NCI-H446 treated with DMSO at 0.1 percent for 48 hours (cell line): ENCODE measurements around the gene CPS1.

Experiments
- DNase-seq: peaks from one replicate; lab custom pipeline; 2025; lab: John Stamatoyannopoulos, UW

The CPS1 gene

DNA sequence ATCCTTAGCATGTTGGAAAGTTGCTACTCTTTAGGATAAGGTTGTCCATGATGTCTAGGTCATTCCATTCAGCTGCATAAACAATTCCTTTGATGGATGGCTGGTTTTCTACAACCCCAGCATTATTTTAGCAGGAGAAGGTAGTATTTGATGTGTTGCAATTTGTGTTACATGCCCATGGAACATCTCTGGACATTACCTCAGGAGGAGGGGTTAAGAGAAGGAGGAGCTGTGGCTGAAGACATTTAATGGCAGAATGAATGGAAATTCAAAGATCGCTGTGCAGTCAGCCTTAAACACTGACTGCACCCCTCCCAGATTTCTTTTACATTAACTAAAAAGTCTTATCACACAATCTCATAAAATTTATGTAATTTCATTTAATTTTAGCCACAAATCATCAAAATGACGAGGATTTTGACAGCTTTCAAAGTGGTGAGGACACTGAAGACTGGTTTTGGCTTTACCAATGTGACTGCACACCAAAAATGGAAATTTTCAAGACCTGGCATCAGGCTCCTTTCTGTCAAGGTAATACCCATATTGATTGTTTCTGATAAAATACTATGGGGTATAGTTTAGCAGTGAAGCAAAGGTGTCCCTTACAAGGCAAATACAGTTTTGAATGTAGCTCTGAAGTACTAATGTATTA lies at the start of gene CPS1:
Gene CPS1, plus strand, starts transcription at position 271 of the 652 bp plus-strand sequence. Its CDS starts 135 bp downstream, at position 406.
- no peak for DNase-seq

DNA sequence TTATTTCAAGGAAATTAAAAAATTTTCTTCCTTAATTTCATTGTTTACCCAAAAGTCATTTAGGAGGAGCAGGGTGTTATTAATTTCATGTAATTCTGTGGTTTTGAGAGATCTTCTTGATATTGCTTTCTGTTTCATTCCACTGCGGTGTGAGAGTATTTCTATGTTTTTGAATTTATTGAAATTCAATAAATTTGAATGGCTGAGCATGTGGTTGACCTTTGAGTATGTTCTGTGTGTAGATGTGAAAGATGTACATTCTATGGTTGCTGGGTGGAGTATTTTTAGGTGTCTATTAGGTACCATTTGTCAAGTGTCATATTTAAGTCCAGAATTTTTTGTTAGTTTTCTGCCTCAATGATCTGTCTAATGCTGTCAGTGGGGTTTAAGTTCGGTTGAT lies 40.5 kb upstream of the CPS1 start:
- DNase-seq: no peak

DNA sequence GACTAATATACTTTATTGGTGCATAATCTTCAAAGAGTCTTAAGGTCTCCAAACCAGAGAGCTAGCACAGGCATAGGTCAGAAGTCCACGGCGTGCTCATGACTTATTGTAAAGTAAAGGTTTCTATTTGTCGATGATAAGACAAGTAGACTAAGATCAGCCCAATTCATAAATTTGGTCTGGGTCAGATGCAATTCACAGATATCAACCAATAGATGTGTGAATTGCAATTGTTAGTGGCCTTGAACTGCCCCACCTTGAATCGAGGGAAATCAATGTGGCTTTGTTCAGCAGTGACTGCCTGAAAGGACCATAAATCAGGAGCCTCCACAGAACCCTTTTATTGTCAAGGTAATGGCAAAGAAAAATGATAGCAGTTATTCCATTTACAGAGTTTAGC lies 39.1 kb upstream of the CPS1 start:
- no peak for DNase-seq

DNA sequence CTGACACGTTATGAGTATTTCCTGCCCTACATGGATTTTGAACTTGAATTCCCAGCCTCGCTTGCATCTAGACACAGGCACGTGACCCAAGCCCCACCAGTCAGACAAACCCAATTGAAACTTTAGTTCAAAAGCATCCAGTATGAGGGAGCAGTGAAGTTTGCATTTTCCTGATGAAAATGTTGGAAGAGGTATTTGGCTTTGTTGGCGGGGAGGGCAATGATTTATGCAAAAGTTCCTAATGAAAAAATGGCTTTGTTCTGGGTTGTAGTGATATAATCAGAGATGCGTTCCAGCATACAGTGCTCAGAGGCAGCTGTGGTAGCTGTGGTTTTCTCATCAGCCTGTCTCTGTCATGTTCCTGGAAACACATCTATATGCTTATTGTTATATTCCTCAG lies 36.8 kb upstream of the CPS1 start:
- DNase-seq: no peak

DNA sequence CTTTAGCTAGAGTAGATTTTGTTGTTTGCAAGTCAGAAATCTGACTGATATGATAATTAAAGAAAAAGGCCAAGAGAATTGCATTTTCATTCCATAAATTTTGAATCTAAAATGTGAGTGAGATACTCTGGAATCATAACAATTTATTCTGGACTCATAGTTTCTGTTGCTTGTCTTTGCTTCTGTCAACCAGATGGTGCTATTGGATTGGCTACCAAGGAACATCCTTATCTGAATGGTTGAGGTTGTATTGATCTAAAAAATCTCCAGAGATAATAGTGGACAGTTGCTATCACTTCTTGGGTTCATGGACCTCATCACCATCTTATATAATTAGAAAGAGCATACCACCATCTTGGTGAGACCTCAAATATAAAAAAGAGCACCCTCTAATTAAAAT lies 34.0 kb upstream of the CPS1 start:
- no peak for DNase-seq

DNA sequence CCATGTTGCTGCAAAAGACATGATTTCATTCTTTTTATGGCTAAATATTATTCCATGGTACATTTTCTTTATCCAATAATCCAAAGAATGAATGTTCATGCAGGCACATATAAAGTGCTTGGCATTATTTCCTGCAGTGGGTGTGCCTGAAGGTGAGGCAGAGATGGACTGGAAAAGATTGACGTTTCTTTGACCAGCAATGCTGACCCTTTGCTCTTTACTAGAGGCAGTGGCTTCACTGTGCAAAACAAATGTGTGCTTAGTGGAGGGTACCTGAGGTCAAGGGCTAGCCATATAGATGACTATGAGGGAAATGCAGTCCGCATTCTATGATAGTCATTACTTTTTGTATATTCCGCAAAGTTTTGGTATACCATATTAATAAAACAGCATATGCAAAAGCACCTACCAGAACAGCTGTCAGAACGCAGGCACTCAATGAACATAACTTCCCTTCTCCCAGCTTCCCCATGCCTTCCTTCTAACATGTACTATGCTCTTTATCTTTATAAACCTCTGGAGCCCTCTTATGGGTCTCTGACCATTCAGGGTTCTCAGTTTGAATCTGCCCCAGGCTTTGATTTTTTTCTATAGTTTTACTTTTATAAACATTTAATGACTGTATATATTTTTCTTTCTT lies 32.6 kb upstream of the CPS1 start:
- DNase-seq: no peak

DNA sequence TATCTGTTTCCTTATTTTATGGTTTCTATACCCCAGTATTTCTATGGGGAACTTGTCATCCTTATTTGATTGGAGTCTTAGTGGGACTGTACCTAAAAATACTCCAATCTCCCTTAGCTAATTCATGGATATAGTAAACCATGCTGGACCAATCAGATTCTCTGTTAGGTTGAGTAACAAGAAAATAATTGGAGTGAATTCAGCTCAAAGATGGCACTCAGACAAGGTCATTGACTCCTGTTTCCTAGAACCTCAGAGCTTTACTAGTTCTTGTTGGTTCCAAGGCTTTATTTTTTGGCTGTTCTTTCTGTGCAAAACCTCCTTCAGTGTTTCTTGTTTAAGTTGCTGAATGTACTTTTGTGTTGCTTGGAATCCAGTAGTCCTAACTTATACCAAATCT lies 31.9 kb upstream of the CPS1 start:
- DNase-seq: no peak

DNA sequence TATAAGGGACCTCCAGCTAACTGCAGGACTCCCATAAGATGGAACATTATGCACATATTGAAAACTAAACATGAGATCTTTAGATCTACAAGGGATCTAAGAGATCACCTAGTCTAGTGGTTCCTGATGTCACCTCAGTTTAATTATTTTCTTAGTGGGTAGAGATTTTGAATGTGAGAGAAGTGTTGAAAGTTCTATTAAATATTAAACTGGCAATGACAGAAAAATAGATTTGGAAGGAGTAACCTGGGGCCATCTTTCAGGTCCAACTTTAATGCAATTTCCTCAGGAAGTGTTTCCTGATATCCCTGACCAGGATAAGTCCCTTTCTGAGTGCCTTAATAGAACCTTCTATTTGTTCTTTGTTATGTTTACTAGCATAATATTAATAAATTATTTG lies 29.1 kb upstream of the CPS1 start:
- no peak for DNase-seq

DNA sequence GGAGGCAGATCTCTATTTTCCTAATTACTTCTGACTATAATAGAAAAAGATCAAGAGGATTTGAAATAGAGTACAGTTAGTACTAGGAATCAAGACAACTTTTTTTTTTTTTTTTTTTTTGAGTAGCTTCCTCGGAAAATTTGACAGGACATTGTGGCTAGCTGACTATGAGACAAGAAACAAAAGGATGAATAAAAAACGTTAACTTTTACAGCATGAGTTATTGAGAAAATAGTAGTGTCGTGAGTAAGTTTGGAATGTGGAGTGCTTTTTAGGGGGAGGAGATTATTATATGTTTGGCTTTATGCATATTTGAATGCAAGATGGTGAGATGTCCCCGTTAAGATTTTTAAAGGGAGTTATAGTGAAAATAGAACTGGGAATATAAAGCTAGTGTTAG lies 27.7 kb upstream of the CPS1 start:
- DNase-seq: no peak

DNA sequence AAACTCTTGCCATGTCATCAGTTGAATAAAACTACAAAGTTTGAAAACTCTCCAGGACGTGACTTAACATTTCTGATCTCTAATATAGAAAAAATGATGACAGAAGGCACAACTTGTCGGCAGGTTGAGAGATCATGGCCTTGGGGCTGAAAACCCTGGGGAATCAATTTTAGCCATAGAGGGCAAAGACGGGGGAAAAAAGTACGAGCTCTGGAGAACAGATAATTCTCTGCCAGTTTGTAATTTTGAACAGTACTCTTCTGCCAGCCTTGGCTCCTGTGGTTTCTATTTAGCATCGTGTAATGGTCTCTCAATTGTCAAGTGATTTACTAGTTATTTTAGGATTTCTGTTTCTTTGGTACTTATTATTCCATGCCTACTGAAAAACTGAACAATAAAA lies 25.3 kb upstream of the CPS1 start:
- no peak for DNase-seq

DNA sequence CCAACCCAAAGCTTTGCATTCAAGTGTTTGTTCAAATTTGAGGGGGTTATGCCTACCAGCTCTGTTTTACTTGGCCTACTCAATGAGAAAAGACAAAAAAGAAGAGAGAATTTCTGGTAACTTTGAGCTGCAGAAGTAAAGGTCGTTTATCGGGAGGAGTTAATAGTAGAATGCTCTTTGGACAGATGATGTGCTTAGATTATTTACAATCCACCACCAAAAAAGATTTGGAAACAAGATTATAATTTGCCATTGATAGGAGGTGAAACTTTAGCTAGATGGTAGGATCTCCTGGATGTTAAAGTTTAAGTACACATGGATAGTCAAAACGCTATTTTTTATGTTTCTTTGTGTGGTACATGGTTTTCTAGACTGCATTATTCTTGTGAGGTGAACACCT lies 24.9 kb upstream of the CPS1 start:
- no peak for DNase-seq

DNA sequence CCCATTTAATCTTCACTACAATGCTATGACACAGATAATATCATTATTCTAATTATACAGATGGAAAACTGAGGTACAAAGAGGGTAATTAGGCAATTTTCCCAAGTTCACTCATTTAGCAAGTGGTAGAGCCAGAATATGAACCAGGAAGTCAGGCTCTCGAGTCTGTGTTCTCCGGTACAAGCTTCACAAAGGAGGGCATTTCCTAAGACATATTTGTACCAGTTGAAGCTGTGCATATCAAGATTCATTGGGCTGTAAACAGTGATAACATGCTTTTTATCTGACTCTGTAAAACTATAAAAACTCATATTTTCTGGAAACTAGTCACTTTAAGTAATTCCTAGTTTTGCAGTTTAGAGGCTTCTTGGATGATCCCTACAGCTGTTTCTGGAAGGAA lies 23.0 kb upstream of the CPS1 start:
- DNase-seq: no peak

DNA sequence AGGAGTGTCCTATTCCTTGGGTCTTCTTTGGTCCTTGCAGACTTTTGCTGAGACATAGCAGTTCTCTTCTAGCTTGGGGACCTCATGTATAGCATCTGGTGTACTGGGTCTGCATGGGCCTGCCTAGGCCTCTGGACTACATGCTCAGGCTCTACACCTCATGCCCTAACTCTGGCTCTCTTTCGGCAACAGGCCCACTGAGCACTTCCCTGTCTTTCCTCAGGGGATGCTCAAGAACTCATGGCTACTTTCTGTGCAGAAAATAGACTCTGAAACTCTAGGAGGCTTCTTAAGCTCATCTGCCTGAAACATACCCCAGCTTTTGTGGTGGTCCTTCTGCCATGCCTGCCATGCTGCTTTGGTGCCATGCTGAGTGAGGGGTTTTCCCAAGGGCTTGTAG lies 21.5 kb upstream of the CPS1 start:
- no peak for DNase-seq

DNA sequence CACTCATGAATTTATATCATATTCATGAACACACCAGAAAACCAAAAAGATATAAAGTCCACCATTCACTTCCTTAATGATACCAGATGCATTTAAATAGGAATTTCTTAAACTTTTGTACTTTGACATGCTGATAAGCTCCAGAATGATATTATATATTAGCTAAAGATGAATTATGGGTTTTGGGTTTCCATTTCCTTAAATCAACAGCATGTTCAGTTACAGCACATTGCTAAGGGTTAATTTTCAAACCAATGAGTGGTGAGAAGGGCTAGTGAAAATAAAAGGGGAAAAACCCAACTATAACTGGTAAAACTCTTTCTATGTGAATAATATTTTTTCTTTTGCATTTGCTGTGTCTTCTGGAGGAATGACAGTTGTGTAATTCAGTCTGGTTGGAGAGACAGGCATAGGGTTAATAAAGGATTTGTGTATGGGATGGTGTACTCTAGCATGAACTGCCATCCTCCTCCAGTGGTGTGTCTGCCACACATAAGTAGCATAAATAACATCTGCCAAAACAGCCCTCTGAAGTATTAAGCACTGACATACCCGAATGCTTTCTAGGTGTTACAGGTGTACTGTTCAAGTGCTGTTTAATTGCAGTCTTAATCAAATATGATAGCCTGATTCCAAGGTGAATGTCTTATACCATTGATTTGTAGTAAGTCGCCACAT lies 19.3 kb upstream of the CPS1 start:
- DNase-seq: no peak

DNA sequence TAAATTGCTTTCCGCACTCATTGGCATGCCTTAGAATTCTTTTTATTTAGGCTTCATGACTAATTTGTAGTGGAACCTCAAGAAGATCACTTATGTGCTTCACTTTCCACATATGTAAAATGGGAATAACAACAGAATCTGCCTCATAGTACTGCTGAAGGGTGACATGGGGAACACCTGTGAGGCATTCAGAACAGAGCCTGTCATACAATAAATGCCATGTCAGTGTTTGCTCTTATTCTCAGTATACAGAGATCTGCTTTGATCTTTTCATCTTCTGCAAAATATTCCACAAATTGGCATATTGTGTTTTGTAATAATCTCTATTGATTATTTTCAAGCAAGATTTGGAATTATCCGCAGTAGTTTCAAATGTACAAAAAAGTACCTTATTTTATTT lies 17.4 kb upstream of the CPS1 start:
- no peak for DNase-seq

DNA sequence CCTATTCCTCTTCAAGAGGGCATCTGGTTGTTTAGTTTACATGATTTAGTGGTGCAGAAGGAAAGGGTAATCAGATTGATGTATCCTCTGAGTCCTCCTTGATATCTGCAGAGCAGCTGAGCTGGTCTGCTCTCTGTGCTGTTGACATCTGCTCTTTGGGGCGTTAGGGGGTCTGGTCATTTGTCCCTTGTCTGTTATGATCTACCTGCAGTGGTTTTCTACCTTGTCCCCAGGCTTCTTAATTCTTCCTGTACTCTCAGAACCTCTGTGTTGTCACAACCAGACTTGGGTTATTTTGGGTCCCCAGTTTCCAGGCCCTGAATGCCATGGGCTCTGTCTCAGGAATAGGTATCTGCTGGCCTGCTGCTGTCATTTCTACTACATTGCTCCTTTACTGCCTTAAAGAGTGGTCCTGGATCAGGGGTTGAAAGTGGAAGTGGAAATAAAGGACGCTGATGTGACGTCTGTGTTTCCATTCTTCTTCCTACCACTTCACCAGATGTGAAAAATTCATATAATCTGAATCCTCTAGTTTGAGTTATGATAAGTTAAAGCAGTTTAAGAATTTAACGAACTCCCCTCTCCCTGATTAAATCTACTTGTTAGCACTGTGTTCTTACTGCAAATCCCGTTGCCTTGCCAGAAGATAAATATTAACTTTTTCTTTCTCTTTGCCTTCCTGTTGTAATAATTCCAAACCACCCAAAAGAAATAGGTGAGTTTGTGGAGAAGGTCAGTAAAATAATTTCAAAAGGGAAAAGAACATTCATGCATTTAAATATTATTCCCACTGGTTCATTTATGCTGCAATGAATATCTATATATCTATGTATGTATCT lies 16.6 kb upstream of the CPS1 start:
- no peak for DNase-seq

DNA sequence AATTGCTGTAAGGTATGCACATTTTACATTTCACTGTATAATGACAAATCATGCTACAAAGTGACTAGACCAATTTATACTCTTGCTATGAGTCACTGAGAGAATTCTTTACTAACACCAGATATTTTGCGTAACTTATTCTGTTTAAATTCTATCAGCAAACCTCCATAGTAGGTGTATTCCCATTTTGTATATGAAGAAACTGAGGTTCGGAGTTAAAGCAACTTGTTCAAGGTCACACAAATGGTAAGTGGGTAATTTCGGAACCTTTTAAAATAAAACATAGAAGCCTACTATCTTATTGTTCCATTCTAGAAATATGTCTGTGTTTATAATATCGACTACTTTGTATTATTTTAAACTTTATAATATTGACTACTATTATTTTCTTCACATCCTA lies 15.9 kb upstream of the CPS1 start:
- no peak for DNase-seq

DNA sequence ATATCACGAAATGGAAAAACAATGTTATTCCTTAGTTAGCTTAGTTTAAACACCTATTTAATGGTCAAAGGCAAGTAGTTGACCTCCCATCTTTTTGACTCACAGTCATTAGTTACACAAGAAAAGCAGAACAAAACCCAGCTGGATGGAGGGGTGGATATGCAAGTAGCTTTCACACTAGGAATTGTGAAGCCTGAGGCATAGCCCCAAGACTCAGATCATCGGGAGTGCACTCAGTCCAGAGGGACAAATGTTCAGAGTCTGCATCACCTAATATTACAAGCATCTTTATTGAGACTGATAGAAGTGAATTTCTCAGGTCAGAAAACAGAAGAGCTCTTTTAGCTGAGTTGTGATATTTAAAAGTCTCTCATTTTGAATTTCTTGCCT lies 15.5 kb upstream of the CPS1 start:
- DNase-seq: no peak

DNA sequence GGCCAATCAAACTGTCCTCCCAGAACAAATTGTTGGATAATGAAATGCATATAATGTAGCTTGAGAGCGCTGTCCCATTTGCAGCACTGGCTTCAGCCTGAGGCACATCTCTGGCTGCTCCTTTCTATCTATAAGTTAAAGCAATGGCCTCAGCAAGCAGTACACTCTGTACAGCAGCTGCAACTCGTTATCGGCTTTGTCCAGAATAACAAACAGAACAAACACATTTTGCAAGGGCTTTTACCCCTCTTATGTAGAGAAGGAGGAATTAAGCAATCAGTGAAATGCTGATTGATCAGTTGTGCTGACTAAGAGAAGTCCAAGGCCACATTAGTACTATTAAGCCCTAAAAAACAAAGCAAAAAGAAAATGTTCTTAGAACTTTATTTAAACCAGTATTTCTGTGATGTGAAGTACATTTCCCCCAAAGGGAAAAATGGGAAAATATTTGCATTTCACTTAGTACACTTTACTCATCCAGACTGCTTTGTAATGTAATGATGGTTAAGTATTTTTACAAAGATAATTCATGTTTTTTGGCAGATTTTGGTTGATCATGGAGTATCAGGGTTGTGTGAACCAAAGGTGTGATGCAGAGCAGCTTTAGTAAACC lies 15.0 kb upstream of the CPS1 start:
- DNase-seq: no peak

DNA sequence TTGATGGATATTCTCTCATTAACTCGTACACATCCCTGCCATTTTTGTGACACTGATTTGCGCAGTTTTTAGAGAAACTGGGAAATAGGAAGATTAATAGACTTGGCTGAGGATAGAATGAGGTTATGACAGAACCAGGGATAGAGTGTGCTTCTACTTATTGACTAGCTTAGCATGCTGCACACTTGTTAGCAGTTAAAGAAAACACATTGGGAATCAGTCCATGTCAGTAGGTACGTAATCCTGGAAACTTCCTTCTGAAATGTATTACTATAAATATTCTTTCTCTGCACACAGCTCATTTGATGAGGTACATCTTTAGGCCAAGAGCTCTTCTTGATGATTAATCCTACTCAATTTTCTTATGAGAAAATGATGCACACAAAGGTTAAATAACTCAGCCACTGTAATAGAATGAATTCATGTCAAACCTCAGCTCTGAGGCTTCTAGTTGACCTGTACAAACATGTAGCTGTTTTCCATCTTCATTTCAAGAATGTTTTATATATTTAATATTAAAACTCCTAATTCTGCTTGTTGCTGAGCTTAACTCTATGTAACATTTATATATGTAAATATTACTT lies 12.3 kb upstream of the CPS1 start:
- no peak for DNase-seq

DNA sequence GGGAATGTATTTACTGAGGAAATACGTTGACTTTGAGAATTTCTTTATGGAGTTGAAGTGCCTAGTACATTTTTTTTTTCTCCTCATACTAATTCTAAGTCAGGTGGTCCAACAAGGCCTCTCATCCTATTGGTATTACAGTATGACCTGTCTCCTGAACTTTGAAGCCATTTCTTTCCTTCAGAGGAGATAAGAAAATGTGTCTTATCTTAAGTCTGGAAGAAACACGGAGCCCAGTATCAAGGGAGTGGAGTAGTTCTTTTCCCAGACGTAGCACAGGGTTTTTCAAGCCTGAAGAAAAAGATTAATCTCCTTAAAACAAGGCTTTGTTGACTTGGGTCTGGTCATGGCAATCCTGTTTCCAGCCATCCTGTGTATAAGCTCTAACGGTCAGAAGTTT lies 11.6 kb upstream of the CPS1 start:
- no peak for DNase-seq
